Inflammatory macrophage treated with lipopolysaccharide for 1 hour (primary cell): ENCODE data around the gene MIX23.

ENCODE experiments used
- DNase-seq, 2 donors: peaks; one replicate each; pipeline ENCODE4 v3.0.0-alpha.2; 2020 to 2022

Gene MIX23

GRCh38 chr3:122343654-122344053, 39.4 kb downstream of the MIX23 start:
- no peak for DNase-seq

GRCh38 chr3:122342803-122343202, 40.2 kb downstream of the MIX23 start:
- no peak for DNase-seq

DNA sequence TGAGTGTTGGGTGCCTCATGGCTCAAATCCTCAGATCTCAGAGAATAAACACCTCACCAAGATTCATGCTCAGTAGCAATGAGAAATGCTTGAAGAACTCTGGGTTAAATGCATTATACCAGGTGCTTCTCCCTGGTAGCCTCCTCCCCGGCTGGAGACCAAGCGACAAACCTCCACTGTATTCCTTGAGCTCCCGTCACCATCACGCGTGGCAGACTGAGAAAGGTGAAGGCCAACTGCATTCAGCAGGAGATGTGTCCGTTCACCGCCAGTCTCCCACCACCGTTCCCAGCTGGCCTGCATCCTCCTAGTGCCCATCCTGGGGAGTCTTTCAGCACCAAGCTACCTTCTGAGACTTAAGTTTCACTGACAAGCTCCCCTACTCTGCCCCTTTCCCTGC, 50.5 kb downstream of the MIX23 start:
- DNase-seq, result no peak

GRCh38 chr3:122331886-122332285, 51.1 kb downstream of the MIX23 start:
- DNase-seq, result no peak

DNA sequence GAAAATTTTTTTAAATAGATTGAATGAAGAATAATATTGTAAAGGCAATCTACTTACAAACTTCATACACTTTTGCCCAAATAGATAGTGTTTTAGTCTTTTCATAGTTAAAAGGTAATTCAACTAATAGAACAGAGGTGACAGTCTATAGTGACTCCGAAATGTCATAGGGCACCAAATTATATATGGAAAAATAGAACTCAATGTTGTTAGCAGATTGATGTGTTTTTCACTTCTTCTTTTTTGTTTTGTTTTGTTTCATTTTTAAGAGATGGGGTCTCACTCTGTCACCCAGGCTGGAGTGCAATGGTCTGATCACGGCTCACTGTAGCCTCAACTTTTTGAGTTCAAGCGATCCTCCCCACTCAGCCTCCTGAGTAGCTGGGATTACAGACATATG, 57.3 kb downstream of the MIX23 start:
- DNase-seq, result no peak

DNA sequence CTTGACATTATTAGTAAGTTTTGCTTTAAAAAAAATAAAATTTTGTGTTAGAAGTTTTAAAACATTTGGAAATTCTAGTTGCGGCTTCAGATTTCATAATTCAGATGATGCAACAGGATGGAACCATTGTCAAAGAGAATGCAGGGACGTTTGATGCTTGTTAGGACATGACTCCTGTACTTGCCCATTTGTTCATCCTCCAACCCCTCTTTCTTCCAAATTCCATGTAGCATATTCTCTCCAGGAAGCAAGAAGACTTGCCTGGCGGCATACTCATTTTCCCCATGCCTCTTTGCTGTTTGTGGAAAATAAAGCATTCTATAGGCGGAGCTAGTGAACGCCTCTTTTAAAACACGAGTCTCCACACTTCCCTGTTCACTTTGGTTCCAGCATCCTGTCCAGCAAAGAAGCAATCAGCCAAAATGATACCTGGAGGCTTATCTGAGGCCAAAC, 58.1 kb downstream of the MIX23 start, which contains the start of gene CSTA:
CSTA (plus strand) TSS at position 378 of the 453 bp plus-strand sequence; CDS start at position 423, 45 bp downstream.
- peak; percentile 63 to 92 for DNase-seq

DNA sequence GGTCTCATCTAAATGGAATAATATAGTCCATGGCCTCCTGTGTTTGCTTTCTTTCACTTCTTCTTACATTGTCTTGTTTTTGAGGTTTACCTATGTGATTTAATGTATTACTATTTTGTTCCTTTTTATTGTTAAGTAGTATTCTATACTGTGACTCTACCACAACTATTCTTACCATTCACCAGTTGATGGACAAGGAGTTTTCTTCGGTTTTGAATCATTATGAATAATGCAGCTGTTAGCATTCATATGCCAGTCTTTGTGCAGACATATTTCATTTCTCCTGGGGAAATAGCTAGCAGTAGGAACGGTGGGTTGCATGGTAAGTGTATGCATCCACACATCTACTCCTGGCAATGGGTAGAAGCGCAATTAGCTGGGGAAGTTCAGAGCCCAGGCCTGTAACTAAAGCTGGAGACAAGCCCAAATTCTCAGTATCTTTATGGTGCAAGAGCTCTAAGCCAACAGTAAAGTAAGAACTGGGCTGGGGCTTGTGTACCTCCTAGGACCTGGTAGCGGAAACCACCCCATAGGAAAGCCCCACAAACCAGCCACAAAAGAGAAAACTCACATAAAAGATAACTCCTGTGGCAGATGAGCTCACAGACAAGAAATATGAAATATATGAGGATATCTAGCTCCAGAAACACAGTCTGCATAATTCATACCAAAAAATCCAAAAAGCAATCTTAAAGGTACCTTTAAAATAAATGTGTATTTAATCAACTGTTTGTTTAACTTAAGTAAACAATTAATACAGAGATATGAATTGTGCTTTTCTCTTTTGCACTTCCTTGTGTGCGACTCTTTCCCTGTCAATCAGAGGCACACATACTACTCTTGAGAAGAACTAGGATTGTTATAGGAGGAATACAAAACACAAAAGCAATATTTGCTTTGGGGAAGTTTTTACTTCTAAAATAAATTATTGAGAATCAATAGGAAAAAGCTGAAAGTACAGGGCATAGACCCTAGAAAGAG, 60.6 kb downstream of the MIX23 start:
- DNase-seq, result peak; percentile 47 to 51

GRCh38 chr3:122318620-122319019, 64.4 kb downstream of the MIX23 start:
- no peak for DNase-seq

GRCh38 chr3:122316368-122316767, 66.7 kb downstream of the MIX23 start:
- no peak for DNase-seq

- DNase-seq, result no peak
Observed at GRCh38 chr3:122315619-122316018, 67.4 kb downstream of the MIX23 start.

DNA sequence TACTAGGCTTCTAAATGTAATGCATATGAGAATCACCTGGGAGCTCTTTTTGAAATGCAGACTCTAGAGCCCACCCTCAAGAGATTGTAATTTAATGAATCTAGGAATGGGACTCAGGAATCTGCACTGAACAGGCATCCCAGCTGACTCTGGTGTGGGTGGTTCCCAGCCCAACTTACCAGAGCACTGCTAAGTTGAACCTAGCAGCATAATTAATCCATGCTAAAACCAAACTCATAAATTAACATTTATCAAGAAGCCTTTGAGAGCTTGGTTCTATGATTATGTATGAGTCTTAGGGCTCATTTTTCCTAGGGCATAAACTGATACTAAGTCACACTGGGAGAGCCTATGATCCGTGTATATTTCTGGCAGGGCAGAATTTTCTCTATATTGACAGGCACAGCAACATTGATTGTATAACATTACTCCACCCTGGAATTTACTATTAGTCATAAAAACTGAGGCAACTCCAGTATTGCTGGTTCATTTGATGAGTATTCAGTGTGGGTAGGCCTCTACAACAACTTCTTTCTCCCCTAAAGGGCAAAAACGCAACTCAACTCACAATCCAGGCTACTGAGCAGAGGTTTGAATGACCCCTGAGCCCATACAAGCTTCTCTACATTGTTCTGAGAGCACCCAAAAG, 68.7 kb downstream of the MIX23 start:
- peak; percentile 84 to 88 for DNase-seq

- peak; percentile 48 to 60 for DNase-seq
Observed at GRCh38 chr3:122313281-122313680, 69.8 kb downstream of the MIX23 start.

- DNase-seq, result no peak
Observed at GRCh38 chr3:122312826-122313225, 70.2 kb downstream of the MIX23 start.

DNA sequence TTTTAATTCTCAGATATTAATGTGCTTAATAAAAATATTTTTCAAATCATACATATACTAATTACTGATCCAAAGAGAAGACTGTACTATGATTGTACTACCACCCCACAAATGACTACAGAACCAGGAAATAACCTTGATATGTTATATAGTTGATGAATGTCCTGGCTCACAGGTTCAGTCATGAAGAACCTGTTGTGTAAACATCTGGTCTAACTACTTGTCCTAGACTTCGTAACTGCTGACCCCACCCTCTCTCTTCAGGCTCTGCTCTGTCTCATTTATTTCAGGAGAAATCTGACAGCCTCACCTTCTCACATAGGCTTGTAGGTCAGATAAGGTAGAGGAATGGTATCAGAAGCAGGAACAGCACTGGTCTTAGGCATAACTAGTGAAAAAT, 72.7 kb downstream of the MIX23 start:
- DNase-seq, result no peak
